Ishikawa (cell line): ENCODE measurements around the gene SLC2A4RG.

Experiments
- CEBPB ChIP-seq: IDR thresholded peaks from 2 replicates; pipeline ENCODE4 v1.6.1; 2012
- CREB1 ChIP-seq: IDR thresholded peaks from 2 replicates; pipeline ENCODE4 v1.6.1; 2012; ENCODE audit warnings: low read depth
- EGR1 ChIP-seq: IDR thresholded peaks from 2 replicates; pipeline ENCODE4 v1.6.1; 2012
- EP300 ChIP-seq: IDR thresholded peaks from 2 replicates; pipeline ENCODE4 v1.6.1; 2012; ENCODE audit warnings: borderline replicate concordance
- FOXM1 ChIP-seq: IDR thresholded peaks from 2 replicates; pipeline ENCODE4 v1.6.1; 2012; ENCODE audit warnings: low read depth, borderline replicate concordance
- MAX ChIP-seq: IDR thresholded peaks from 2 replicates; pipeline ENCODE4 v1.6.1; 2012
- NFIC ChIP-seq: IDR thresholded peaks from 2 replicates; pipeline ENCODE4 v1.6.1; 2012
- RAD21 ChIP-seq: IDR thresholded peaks from 2 replicates; pipeline ENCODE4 v1.6.1; 2012; ENCODE audit warnings: low read depth
- REST ChIP-seq: IDR thresholded peaks from 2 replicates; pipeline ENCODE4 v1.6.1; 2012; ENCODE audit warnings: low read depth, mild to moderate bottlenecking
- TAF1 ChIP-seq: IDR thresholded peaks from 2 replicates; pipeline ENCODE4 v1.6.1; 2012; ENCODE audit warnings: low read depth, mild to moderate bottlenecking
- TCF12 ChIP-seq: IDR thresholded peaks from 2 replicates; pipeline ENCODE4 v1.6.1; 2012; ENCODE audit warnings: low read depth
- TEAD4 ChIP-seq: IDR thresholded peaks from 2 replicates; pipeline ENCODE4 v1.6.1; 2012
- USF1 ChIP-seq: IDR thresholded peaks from 2 replicates; pipeline ENCODE4 v1.6.1; 2012
- YY1 ChIP-seq: IDR thresholded peaks from 2 replicates; pipeline ENCODE4 v1.6.1; 2012; ENCODE audit warnings: low read depth
- ZBTB7A ChIP-seq: IDR thresholded peaks from 2 replicates; pipeline ENCODE4 v1.6.1; 2012; ENCODE audit warnings: low read depth

Gene SLC2A4RG

GRCh38 chr20:63706852-63707557 is 32.6 kb upstream of the SLC2A4RG start:
- TF ChIP-seq TCF12 (no peak), RAD21 (peak; percentile 59)

- peak; percentile 31; the same call in 1 of the 2 replicates for TF ChIP-seq EP300
- peak; percentile 15; the same call in 1 of the 2 replicates for TF ChIP-seq NFIC
- peak; percentile 76 for TF ChIP-seq TCF12
- peak; percentile 67 for TF ChIP-seq YY1
- peak; percentile 70; the same call in 1 of the 2 replicates for TF ChIP-seq ZBTB7A
- no peak for TF ChIP-seq FOXM1
- TF ChIP-seq USF1: peak; percentile 50
- peak; percentile 85 for TF ChIP-seq EGR1
- no peak for TF ChIP-seq CREB1
- TF ChIP-seq REST: no peak
- TF ChIP-seq CEBPB: no peak; the same call in 1 of the 2 replicates
- peak; percentile 53; the same call in 1 of the 2 replicates for TF ChIP-seq TAF1
- TF ChIP-seq MAX: peak; percentile 84
- no peak for TF ChIP-seq RAD21
- TF ChIP-seq TEAD4: peak; percentile 41; the same call in 1 of the 2 replicates
Measured at GRCh38 chr20:63707558-63708300, 31.8 kb upstream of the SLC2A4RG start, which contains the start of the genes ARFRP1 and ZGPAT. Gene ARFRP1, minus strand, starts transcription at chr20:63707976. Its CDS starts 885 bp downstream, at chr20:63707091. Gene ZGPAT, plus strand, starts transcription at chr20:63708039. Its CDS starts 542 bp downstream, at chr20:63708581.

GRCh38 chr20:63708301-63709148 is 31.1 kb upstream of the SLC2A4RG start:
- TF ChIP-seq MAX: no peak
- no peak for TF ChIP-seq CREB1
- no peak for TF ChIP-seq EP300
- no peak for TF ChIP-seq ZBTB7A
- TF ChIP-seq EGR1: no peak
- no peak for TF ChIP-seq REST
- TF ChIP-seq TEAD4: no peak
- no peak for TF ChIP-seq FOXM1
- no peak for TF ChIP-seq TCF12
- TF ChIP-seq CEBPB: no peak
- TF ChIP-seq TAF1: no peak
- no peak for TF ChIP-seq RAD21

- TF ChIP-seq USF1 (no peak), TCF12 (no peak), ZBTB7A (no peak), CREB1 (no peak), FOXM1 (no peak)
Measured at GRCh38 chr20:63709149-63709527, 30.4 kb upstream of the SLC2A4RG start.
